Stimulated activated CD8-positive, alpha-beta memory T cell treated with anti-CD3 and anti-CD28 coated beads, Interleukin-4, amount 100 ng/mL, for 4 hours (primary cell): ENCODE results near the gene FOXO3.
"Not testable (repeated sequence)": the region's sequence is repeated elsewhere in the genome, so short reads cannot be mapped to it uniquely, and the experiment has no call there.

Source experiments
- DNase-seq, 2 donors: peaks; one replicate each; pipeline ENCODE4 v3.0.0-alpha.2; 2020; ENCODE audit warnings: low read depth in 2 of 2, low spot score in 1 of 2

Gene FOXO3

DNA sequence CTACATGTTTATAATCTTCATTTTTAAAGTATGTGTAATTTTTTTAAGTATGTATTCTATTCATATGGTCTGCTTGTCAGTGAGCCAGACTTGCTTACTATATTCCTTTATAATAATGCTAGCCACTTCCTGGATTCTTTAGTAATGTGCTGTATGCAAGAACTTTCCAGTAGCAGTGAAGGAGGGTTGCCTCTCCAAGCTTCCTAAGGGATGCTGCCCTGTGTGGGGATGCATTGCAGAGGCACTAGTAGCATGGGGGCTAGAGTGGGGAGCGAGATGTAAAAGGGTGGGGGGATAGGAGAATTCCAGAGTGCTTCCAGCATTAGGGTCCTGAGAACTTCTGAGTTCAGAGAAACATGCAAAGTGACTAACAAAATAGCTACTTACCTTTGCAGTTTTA is 121.0 kb downstream of the FOXO3 start:
- DNase-seq, result not testable (repeated sequence)

DNA sequence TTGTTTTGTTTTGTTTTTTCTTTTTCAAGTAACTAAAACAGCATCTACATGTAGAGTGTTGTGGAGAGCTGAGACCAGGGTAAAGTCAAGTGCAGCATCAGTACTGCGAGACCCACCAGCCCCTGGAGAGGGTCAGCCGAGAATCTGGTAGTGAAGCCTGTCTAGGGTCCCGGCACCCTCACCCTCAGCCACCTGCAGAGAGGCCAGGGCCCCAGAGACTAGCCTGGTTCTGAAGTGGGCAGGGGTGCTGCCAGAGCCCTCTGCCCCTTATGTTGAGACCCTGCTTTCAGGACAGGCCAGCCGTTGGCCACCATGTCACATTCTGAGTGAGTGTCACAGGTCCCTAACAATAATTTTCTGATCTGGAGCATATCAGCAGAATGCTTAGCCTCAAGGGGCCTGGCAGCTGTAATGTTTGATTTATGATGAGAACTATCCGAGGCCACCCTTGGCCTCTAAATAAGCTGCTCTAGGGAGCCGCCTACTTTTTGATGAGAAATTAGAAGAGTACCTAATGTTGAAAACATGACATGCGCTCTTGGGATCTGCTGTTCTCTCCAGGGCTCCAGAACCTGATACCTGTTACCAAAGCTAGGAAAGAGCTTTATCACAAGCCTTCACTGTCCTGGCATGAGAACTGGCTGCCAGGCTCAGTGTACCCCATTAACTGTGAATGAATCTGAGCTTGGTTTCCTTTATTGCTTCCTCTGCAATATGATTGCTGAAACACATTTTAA is 121.8 kb downstream of the FOXO3 start:
- DNase-seq, result not testable (repeated sequence)

DNA sequence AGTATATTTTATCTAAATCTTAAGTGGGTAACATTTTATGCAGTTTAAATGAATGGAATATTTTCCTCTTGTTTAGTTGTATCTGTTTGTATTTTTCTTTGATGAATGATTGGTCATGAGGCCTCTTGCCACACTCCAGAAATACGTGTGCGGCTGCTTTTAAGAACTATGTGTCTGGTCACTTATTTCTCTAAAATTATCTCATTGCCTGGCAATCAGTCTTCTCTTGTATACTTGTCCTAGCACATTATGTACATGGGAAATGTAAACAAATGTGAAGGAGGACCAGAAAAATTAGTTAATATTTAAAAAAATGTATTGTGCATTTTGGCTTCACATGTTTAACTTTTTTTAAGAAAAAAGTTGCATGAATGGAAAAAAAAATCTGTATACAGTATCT is 123.3 kb downstream of the FOXO3 start:
- not testable (repeated sequence) for DNase-seq

DNA sequence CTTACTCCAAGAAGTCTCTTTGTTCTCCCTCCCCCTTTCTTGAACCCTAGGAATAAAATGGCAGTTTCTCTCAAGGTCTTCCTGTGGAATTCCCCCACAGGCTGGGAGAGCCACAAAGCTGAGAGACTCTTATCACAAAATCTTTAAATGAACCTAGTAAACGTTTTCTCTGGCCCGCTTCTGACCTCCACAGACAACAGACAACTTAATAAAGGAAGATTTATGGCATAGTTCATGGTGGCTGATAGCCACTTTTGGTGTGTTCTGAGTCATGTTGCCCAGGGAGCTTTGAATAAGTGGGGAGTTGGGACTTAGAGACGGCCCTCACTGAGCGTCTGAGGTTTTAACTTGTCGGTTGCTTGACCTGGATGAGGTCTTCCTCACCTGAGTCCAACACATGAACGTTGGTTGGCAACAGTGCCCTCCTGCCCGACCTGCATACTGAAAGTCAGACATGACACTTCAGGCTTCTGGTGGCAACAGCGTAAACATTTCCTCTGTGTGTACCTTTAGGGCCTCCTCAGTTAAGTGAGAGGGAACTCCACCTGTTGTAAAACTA is 124.1 kb downstream of the FOXO3 start:
- DNase-seq, result no peak

DNA sequence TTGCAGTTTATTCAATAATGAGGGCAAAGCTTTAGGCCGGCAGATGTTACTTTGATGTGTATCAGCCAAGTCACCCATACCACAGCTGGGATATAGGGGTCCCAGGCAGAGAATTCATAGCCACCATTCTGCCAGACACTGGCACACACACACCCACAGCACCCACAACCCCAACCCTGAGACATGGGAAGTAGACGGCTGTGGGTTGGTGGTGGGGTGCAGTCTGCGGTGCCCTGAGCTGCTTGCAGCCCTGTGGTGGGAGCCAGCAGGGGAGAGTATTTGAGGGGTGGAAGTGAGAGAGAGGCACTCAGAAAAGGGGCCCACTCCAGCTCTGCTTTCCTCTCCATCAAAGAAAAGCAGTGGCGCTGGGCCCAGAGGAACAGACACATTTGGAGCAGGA is 125.3 kb downstream of the FOXO3 start:
- no peak for DNase-seq

DNA sequence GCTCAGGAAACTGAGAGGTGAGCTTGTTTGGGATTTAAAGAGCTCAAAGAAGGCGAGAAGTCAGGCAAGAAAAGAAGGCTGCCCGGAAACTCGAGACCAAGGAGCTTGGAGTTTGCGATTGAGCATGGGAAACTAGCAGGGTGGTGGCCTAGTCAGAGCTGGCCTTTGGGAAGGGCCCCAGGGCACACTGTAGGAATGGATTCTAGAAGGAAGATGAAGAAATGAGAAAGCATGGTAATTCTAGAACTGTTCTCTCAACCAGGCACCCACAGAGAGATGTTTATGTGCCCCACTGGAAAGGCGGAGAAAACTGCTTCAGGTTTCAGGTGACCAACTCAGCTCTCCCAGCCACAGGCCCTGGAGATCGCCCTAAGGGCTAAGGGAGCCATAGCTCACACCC is 126.2 kb downstream of the FOXO3 start:
- no peak for DNase-seq

DNA sequence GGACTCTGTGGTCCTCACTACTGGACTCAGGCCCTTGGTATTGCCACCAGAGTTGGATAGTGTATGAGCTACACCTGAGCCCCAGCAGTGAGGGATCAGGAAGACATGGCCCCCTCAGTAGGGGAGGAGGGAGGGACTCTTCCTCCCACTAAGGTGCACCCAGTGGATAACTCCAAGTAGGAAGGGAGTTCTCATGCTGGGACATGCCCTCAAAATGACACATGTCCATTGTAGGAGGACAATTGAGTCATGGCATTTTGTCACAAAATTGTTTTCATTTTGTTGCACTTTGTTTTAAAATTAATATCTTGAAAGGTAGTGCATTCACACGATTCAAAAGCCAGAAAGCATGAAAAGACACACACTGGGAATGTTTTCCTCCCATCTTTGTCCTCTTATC is 127.2 kb downstream of the FOXO3 start:
- DNase-seq, result no peak

DNA sequence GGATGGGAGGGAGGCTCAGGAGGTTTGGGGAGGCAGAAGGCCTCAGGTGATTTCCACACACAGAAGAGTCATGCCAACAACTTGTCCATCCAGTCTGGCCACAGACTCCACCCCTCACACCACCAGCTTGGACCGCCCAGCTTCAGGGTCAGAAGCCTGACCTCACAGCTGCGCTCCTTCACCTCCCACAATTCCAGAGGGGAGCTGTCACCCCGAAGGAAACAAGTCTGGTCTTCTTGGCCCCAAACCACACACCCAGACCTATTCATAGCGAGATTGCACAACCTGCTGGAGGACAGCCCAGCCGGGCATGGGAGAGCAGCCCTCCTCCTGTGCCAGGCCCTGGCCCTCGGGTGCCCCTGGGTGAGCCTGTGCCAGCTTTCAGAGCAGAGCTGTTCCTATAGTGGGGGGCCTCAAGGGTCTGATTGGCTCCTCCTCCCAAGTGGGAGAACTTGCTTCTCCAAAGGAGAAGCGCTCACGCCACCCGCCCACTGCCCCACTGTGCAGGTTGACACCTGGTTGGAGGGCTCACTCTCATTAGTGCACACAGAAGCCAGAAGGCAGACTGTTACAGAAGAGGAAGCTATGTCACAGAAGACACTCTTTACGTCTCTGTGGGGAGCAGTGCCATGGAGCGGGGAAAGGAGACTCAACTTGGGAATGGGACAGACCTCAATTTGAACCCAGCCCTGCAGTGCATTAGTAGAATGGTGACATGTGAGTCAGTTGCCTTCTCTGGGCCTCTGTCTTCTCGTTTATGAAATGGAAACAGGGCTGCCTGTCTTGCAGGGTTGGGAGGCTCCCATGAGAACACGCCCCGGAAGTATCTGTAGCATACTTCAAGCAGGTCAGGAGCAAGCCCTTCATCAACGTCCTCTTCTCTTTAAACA is 128.8 kb downstream of the FOXO3 start:
- no peak for DNase-seq

DNA sequence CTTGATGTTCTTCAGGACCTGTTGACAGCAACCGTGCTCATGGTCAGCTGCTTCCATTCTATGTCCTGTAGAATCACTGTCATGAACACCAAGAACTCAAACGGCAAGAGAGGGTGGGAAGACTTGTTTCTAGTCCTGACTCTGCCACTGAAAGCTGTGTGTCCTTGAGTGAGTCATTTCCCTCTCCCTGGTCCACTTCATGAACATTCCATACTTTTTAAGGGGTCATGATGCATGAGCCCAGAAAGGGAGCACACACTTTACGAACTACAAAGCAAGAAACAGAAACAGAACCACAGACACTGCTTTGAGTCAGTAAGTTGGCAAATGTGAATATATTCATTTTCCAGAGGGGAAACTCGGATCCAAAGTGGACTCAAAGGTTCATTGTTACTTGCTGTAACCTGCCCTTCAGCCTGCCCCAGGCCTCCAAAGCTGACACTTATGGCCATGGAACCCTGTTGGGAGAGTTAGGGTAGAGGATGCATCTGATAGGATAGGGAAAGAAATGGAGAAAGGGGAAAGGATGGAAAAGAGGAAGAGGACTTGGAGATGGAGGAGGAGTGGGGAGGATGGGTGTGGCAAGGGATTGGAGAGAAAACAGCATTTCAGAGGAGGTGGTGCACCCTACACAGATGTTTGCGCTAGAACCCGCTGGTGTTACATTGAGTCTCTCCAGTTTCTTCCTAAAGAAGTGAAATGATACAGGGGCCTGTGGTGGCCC is 129.8 kb downstream of the FOXO3 start:
- DNase-seq, result no peak

DNA sequence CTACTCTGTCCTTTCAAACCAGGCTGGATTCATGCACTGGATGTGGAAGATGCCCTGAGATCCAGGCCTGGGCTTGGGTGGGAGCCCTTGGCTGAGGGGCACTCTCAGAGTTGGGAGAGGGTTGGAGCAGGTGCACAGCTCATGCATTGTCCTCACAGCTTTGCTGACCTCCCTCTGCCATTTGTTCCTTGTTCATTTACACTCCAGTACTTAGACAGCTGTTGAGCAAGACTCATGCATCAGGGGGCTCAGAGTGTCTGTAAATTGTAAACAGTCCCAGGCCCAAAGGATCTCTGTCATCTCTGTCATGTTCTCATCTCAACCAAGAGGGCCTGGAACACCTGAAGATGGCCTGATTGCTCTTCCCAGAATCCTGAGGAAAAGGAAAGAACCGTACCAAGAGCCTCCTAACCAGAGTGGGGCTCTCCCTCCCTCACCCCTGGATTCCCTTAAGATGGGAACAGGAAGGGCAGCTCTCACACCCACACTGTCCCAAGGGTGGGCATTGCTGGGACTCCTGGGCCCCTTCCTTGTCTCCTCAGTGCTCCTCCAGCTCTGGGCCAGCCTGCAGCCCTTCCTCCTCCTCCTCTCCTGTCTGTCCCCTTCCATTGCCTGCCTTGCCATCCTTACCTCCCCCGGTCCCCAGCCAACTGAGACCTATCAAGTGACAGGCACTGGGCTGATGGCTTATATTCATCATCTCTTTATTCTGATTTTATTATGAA is 132.9 kb downstream of the FOXO3 start:
- DNase-seq, result no peak

DNA sequence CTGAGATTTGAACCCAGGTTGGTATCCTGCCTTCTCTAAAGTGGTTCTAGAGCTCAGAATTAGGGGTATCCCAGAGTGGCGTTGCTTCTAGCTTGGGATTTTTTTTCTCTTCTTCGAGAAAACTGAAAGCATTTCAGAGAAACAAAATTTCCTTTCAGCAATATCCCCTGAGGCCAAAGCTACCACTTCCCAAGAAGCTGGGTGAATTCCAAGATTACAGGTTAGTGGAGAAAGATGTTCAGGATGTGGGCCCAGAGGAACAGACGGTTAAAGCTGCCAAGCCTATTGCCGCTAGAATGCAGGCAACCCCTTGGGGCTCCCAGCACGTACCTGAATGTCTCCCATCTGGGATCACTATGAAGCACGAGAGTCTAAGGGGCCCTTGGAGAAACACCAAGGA is 134.1 kb downstream of the FOXO3 start:
- no peak for DNase-seq

DNA sequence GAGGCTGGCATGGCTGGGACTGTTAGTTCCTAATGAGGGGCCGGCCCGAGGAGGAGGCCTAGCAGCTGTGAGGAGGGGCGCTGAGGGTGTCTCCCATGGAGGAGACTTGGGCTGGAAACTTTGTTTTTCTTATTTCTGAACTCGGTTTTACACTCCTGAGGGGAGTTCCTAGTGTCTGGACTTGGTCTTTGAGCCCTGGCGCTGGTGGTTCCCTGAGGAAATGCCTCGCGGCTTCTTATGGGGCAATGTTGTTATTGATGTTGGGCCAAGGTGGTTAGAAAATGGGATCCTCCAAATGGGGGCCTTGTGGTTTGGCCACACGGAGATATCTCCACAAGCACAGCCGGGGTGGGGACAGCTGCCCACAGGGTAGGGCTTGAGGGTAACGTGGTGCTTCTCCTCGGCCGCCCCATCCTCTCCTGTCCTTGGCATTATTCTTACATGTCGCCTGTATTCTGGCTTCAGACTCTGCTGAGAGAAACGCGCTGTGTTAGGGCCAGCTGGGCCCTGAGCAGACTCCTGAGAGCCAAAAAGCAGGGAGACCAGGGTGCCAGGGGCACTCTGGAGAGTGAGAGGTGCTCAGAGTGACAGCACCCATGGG is 136.9 kb downstream of the FOXO3 start:
- DNase-seq, result no peak

DNA sequence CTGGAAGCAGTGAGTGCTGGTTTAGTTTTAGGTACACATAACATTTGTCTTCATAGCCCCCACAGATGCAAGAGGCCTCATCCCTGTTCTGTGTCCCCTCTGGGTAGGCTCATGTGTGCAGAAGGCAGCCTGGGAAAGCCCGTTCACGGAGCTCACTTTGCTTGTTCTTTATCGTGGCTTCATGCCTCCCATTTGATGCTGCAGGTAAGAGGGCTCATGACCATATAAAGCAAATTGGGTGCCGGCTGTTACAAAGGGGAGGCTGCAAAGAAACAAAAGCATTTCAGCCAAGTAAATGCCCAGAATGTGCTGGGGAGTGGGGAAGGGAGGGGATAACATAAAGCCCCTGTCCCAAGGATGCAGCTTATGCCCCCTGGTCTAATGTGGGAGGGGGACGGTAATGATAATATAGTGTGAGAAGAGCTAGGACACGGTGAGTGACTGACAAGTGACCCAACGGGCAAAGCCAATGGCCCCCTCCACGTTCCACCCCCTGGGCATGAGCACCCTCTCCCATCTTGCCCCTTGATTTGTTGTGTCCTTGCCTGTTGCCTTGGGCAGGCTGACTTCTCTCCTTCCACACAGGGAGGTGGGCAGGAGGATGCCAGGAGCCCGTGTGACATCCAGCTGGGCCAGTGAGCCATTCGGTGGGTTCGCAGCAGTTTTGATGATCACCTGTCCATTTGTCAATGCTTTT is 138.0 kb downstream of the FOXO3 start:
- no peak for DNase-seq

DNA sequence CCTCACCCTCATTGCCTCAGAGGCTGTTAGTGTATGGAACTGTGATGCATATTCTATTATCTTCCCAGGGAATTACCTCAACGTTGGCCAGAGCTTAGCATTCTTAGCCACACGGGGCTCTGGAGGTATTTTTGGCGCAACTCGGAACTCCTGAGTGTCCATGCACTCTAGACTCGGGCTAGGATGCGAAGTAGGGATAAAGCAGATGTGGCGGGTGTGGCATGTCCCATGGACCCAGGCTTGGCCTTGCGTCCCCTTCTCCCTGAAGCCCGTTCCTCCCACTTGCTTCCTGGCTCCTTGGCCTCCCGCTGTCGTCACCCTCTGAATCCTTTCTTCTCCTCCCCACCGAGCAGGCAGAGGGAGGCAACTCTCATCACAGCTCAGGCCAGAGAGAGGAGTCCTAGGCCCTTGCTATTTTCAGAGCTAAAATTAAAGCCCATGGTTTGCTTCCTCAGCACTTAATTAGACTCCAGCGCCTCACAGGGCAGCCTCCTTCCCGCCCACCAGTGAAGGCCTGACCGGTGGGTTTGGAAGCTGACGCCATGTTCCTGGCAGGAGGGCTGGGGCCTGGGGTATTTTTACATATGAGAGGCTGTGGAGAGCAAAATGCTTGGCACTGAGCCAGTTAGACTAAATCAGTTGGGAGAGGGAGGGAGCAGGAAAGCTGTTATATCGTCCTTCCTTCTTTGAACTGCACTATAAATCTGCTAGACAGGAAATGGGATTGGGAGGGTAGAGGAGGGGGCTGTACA is 138.7 kb downstream of the FOXO3 start:
- DNase-seq, result no peak

DNA sequence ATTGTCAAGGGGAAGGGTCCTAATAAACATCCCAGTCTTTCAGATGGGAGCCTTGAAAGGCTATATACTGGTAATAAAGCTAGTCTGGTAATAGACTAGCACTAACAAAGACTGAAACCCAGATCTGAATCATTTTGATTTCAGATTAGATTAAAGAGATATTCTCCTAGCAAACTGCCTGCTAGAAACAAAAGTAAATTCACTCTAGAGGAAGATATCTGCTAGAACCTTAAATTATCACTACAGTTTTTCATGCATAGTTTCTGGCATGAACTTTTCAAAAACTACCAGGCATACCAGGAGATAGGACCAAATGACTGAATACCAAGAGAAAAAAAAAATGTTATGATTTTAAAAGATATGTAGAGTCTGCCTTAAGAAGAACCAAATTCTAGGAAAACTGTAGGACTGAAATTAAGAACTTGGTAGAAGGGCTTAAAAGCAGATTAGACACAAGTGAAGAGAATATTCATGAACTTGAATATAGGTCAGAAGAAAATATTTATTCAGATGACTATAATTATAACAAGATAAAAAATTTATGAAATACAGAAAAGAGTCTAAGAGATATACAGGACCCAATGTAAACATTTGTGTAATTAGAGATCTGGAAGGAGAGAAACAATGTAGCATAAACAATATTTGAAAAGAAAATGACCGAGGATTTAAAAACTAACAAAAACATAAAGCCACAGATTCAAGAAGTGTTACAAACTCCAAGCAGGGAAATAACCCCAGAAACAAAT is 141.6 kb downstream of the FOXO3 start:
- DNase-seq, result no peak

DNA sequence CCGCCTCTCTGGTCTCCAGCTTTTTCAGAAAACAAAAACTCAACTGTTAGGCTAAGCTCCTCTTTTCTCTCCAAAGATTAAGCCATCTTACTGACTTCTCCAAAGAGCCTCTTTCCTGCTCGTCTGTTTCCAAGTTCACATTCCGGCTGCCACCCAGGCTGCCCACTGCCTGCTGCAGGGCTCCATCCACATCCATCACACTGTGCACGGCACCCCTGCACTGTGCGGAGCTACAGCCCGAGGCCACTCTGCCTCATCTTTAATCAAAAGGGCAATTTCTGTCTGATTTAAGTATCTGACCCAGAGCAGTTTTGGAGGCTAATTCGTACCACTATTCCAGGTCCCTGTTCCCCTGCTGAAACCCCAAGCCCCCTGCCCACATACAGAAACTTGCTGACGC is 145.9 kb downstream of the FOXO3 start:
- no peak for DNase-seq

DNA sequence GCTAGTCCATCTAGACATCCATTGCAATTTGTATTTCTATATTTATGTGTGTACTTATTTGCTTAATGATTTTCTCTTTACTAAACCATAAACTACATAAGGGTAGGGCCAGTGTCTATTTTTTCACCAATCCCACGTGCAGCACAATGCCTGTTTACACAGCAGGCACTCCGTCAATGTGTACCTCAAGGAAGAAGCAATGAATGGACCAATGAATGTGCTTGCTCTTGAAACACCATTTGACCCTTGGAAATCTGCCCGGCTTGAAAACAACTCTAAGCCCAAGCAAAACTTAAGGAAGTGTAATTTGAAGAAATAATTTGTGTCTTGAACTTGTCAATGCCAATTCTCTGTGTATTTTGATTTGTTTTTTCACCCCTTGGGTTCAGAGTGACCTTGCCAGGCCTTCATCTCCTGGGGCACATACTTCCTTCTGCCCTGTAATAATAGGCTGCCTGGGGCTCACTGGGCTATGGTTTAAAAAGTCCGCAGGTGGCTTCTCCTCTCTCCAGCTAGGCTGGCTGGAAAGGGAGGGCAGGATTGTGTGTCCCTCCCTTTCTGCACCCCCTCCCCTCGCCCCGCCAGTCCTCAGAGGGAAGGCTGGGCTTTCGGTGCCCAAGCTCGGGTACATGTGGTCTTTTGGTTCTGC is 146.7 kb downstream of the FOXO3 start:
- no peak for DNase-seq

DNA sequence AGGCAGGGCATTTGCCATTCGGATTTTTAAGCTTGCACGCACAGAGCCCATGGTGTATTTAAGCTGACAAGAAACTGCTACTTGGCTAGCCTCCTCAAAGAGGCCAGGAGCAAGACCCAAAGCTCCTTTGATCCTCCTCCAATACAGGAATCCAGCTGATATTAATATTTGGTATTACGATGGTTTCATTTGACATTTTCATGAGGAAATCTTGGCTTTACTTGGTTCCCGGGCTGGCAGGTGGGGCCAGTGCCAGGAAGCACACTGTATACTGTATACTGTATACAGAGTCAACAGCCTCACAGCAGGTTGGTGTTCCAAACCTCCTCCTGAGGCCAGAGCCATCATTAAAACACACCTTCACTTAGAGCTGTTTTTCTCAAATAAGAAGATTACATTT is 149.3 kb downstream of the FOXO3 start:
- DNase-seq, result no peak
